Vagina (tissue), 2 donors: Measurements from ENCODE around the gene CPA1. TPM values are rescaled to one million over a fixed set of nuclear protein-coding genes. Genes with fewer than 3 reads are reported as not detected.

ENCODE experiments used
- DNase-seq, 2 donors: peaks; one replicate each; pipeline ENCODE4 v3.0.0-alpha.2; 2017; ENCODE audit errors: extremely low spot score in 2 of 2
- H3K27ac ChIP-seq: fragments of 200-600 bp; sonication (generic); one replicate; pipeline ENCODE4 v1.5.1; 2019
- H3K27me3 ChIP-seq: fragments of 200-600 bp; sonication (generic); one replicate; pipeline ENCODE4 v1.5.1; 2019
- H3K36me3 ChIP-seq, 2 donors: fragments of 200-600 bp; sonication (generic); one replicate each; pipeline ENCODE4 v1.5.1; 2017 to 2019
- H3K4me1 ChIP-seq: fragments of 200-600 bp; sonication (generic); one replicate; pipeline ENCODE4 v1.5.1; 2019
- H3K4me3 ChIP-seq, 2 donors: fragments of 200-600 bp; sonication (generic); 1 replicate in 1 of 2; 2 replicates in 1 of 2; pipeline ENCODE4 v1.5.1; 2016 to 2019
- H3K9me3 ChIP-seq: fragments of 200-600 bp; sonication (generic); one replicate; pipeline ENCODE4 v1.5.1; 2019
- CTCF ChIP-seq, 3 experiments: fragments of 450-650 bp in 2 of 3; fragments of 200-600 bp in 1 of 3; sonication (generic) in 1 of 3; IDR thresholded peaks; one replicate each; pipeline ENCODE4 v1.5.1; 2017 to 2019; ENCODE audit warnings: antibody characterized with exemption in 3 of 3, mild to moderate bottlenecking in 2 of 3, moderate library complexity in 2 of 3
- POLR2A ChIP-seq, 2 donors: fragments of 450-650 bp; IDR thresholded peaks; one replicate each; pipeline ENCODE4 v1.6.1; 2017; ENCODE audit warnings: antibody characterized with exemption in 2 of 2, mild to moderate bottlenecking in 2 of 2, moderate library complexity in 2 of 2
- POLR2AphosphoS5 ChIP-seq, 2 donors: sonication (generic); formaldehyde crosslinking; IDR thresholded peaks; one replicate each; pipeline ENCODE4 v1.9.0; 2017; ENCODE audit warnings: antibody characterized with exemption in 2 of 2, mild to moderate bottlenecking in 2 of 2, low read depth in 1 of 2; ENCODE audit not compliant: insufficient read depth in 1 of 2
- intact Hi-C: fragments of 100-400 bp; cut with DNase I; formaldehyde crosslinking; loops from one replicate; pipeline ENCODE4 v1.15.1; 2023
- total RNA-seq: library from RNA; depleted of rRNA; stranded (reverse); fragments of >200 nt; gene quantifications from one replicate; pipeline ENCODE4 v1.2.3, GENCODE V29; 2016

Gene CPA1
- total RNA-seq, 1 donor from 2014 or later = not detected

DNA sequence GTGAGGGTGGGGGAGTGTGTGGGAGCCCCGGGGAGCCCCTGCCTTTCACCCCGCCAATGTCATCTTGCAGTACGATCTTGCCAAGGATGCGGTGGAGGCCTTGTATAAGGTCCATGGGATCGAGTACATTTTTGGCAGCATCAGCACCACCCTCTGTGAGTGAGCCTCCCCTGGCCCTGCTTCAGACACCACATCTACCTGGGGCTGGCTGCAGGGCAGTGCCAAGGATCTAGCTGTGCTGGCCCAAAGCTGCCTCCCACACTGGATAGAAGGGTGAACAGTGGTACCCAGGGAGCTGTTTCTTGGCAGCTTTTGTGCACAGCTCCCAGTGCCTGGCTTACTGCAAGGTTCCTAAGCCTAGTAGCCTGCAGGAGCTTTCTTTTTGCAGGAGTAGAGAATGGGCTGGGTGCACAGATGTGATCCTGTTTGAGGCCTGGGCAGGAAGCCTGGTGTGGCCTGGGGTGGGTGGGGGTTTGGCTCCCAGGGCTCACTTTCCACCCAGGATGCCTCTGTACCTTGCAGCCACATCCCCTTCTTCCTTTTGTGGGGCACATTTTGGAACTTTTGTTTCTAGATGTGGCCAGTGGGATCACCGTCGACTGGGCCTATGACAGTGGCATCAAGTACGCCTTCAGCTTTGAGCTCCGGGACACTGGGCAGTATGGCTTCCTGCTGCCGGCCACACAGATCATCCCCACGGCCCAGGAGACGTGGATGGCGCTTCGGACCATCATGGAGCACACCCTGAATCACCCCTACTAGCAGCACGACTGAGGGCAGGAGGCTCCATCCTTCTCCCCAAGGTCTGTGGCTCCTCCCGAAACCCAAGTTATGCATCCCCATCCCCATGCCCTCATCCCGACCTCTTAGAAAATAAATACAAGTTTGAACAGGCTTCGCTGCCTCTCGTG lies 12.2 kb upstream of the CPA1 start:
- H3K27ac ChIP-seq = no peak overlapping the region
- TF ChIP-seq CTCF (IDR thresholded peaks at IDR 0.05) (no peak), POLR2AphosphoS5 (IDR thresholded peaks at IDR 0.05; ENCODE audit: insufficient read depth in 1 of 2, low read depth in 1 of 2) (no peak)
- H3K9me3 ChIP-seq = no peaks in the 10 kb centered on the region
- no peak overlapping the region for H3K4me3 ChIP-seq
- intact Hi-C loops = no loop called here
- H3K36me3 ChIP-seq = no peaks in the 10 kb centered on the region
- H3K4me1 ChIP-seq = peaks cover 42% of the 10 kb centered on the region
- H3K27me3 ChIP-seq = no peaks in the 10 kb centered on the region
- no peak for DNase-seq

DNA sequence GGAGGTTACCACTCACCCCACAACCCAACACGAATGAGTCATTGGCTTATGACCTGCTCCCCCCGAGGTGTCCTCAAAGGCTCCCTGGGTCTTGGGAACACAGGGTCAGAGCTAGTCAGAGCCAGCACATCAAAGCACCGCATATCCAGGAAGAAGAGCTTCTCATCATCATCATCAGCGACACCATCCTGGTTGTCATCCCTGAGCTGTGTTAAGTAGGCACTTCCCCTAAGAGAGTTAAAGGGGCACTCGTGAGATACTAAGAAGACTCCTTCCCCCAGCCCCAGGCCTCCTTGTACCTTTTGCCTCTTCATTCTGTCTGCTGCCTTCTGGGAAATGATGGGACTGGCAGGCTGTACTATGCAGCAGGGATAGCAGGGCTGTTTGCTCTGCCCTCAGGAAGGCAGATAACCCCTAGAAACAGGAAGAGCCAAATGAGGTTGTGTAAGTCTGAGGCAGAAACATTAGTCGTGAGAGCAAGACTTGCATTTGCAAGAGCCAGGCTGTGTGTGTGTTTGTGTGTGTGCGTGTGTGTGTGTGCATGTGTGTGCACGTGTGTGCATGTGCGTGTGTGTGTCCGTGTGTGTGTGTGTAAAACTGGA lies 11.1 kb upstream of the CPA1 start:
- intact Hi-C loops = no loop called here
- Histone ChIP-seq H3K4me3 (no peak overlapping the region), H3K27ac (no peak overlapping the region), H3K4me1 (peaks cover 49% of the 10 kb centered on the region), H3K36me3 (no peaks in the 10 kb centered on the region), H3K9me3 (no peaks in the 10 kb centered on the region), H3K27me3 (no peaks in the 10 kb centered on the region)
- no peak for TF ChIP-seq POLR2AphosphoS5 (IDR thresholded peaks at IDR 0.05; ENCODE audit: insufficient read depth in 1 of 2, low read depth in 1 of 2)
- no peak for TF ChIP-seq POLR2A (IDR thresholded peaks at IDR 0.05)
- TF ChIP-seq CTCF (IDR thresholded peaks at IDR 0.05) = no peak
- DNase-seq = no peak

GRCh38 chr7:130369831-130370550 lies 10.3 kb upstream of the CPA1 start:
- no peaks in the 10 kb centered on the region for H3K9me3 ChIP-seq

DNA sequence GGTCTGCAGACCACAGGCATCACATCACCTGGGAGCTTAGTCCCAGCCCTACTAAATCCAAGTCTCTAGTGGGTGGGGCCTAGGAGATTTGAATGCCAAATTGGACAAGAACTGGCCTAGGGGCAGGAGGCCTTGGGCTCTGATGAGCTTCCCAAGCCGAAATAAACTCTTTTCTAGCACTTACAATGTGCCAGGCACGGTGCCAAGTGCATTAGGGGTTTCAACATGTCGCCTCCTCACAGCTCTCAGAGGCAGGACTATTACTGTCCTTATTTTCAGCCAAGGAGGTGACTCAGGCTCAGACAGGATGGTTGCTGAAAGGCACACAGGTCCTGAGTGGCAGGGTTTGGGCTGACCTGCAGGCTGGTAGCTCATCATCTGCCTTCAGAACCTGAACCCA lies 9.2 kb upstream of the CPA1 start:
- Histone ChIP-seq H3K27me3 (no peaks in the 10 kb centered on the region), H3K9me3 (no peaks in the 10 kb centered on the region), H3K36me3 (no peaks in the 10 kb centered on the region), H3K27ac (no peak overlapping the region), H3K4me3 (no peak overlapping the region), H3K4me1 (peaks cover 53% of the 10 kb centered on the region)
- no peak for DNase-seq
- intact Hi-C loops = no loop called here
- TF ChIP-seq CTCF (IDR thresholded peaks at IDR 0.05) = no peak

More at GRCh38 chr7:130369831-130370550, 10.3 kb upstream of the CPA1 start:
- no peaks in the 10 kb centered on the region for H3K27me3 ChIP-seq
- no peak for DNase-seq
- H3K4me3 ChIP-seq = no peak overlapping the region
- intact Hi-C loops = no loop called here
- H3K36me3 ChIP-seq = no peaks in the 10 kb centered on the region
- H3K27ac ChIP-seq = no peak overlapping the region
- TF ChIP-seq CTCF (IDR thresholded peaks at IDR 0.05) (no peak), POLR2A (IDR thresholded peaks at IDR 0.05) (no peak), POLR2AphosphoS5 (IDR thresholded peaks at IDR 0.05; ENCODE audit: insufficient read depth in 1 of 2, low read depth in 1 of 2) (no peak)
- H3K4me1 ChIP-seq = peaks cover 53% of the 10 kb centered on the region
